IPS-18c (cell line): ENCODE measurements around the gene FIG4.
"Not testable (repeated sequence)": the region's sequence is repeated elsewhere in the genome, so short reads cannot be mapped to it uniquely, and the experiment has no call there.

Source experiments
- H3K4me3 ChIP-seq: 2 replicates; pipeline ENCODE4 v1.7.0; 2013; ENCODE audit warnings: low read depth, mild to moderate bottlenecking, low read length, moderate library complexity; ENCODE audit not compliant: insufficient read depth
- H3K9me3 ChIP-seq: one replicate; pipeline ENCODE4 v1.6.1; 2013; ENCODE audit warnings: mild to moderate bottlenecking, low read length, moderate library complexity; ENCODE audit not compliant: control insufficient read depth, insufficient read depth

Gene FIG4

GRCh38 chr6:109690737-109691621 lies at the start of gene FIG4, which contains the start of gene AK9:
TSS of gene FIG4 (plus strand) at chr6:109691296. CDS start at chr6:109691436, 140 bp downstream.
TSS of gene AK9 (minus strand) at chr6:109691202. CDS start at chr6:109675745, 15,457 bp downstream.
- Histone ChIP-seq H3K9me3 (no peaks in the 10 kb centered on the region), H3K4me3 (peak within 1 kb of the TSS; percentile 79)

- Histone ChIP-seq H3K4me3 (no peak overlapping the region), H3K9me3 (no peaks in the 10 kb centered on the region)
Measured at GRCh38 chr6:109644131-109644530, 47.0 kb upstream of the FIG4 start.

- Histone ChIP-seq H3K9me3 (no peaks in the 10 kb centered on the region), H3K4me3 (no peak overlapping the region)
Measured at GRCh38 chr6:109653264-109653663, 37.8 kb upstream of the FIG4 start.

GRCh38 chr6:109655761-109656262 lies 35.3 kb upstream of the FIG4 start:
- H3K9me3 ChIP-seq: no peaks in the 10 kb centered on the region
- H3K4me3 ChIP-seq: no peak overlapping the region

- Histone ChIP-seq H3K9me3 (no peaks in the 10 kb centered on the region), H3K4me3 (no peak overlapping the region)
Measured at GRCh38 chr6:109660526-109661320, 30.4 kb upstream of the FIG4 start.

- no peak overlapping the region for H3K4me3 ChIP-seq
Measured at GRCh38 chr6:109662192-109662591, 28.9 kb upstream of the FIG4 start.

GRCh38 chr6:109669811-109670210 lies 21.3 kb upstream of the FIG4 start:
- no peak overlapping the region for H3K4me3 ChIP-seq
- H3K9me3 ChIP-seq: no peaks in the 10 kb centered on the region

More at GRCh38 chr6:109662192-109662591, 28.9 kb upstream of the FIG4 start:
- no peaks in the 10 kb centered on the region for H3K9me3 ChIP-seq

GRCh38 chr6:109671733-109672132 lies 19.4 kb upstream of the FIG4 start:
- no peaks in the 10 kb centered on the region for H3K9me3 ChIP-seq
- H3K4me3 ChIP-seq: no peak overlapping the region

- H3K9me3 ChIP-seq: no peaks in the 10 kb centered on the region
- no peak overlapping the region for H3K4me3 ChIP-seq
Measured at GRCh38 chr6:109672175-109672574, 18.9 kb upstream of the FIG4 start.

GRCh38 chr6:109672839-109673238 lies 18.3 kb upstream of the FIG4 start:
- H3K4me3 ChIP-seq: no peak overlapping the region

GRCh38 chr6:109676724-109677123 lies 14.4 kb upstream of the FIG4 start:
- peaks cover 5% of the 10 kb centered on the region for H3K9me3 ChIP-seq

More at GRCh38 chr6:109672839-109673238, 18.3 kb upstream of the FIG4 start:
- H3K9me3 ChIP-seq: no peaks in the 10 kb centered on the region

GRCh38 chr6:109678240-109678639 lies 12.9 kb upstream of the FIG4 start:
- H3K4me3 ChIP-seq: no peak overlapping the region
- peaks cover 5% of the 10 kb centered on the region for H3K9me3 ChIP-seq

More at GRCh38 chr6:109676724-109677123, 14.4 kb upstream of the FIG4 start:
- no peak overlapping the region for H3K4me3 ChIP-seq

GRCh38 chr6:109678661-109679505 lies 12.2 kb upstream of the FIG4 start:
- H3K9me3 ChIP-seq: not testable (repeated sequence)
- H3K4me3 ChIP-seq: peak overlapping the region; percentile 34

GRCh38 chr6:109686566-109687265 lies 4.4 kb upstream of the FIG4 start:
- no peaks in the 10 kb centered on the region for H3K9me3 ChIP-seq
- H3K4me3 ChIP-seq: no peak overlapping the region

- Histone ChIP-seq H3K4me3 (no peak overlapping the region), H3K9me3 (no peaks in the 10 kb centered on the region)
Measured at GRCh38 chr6:109687271-109687761, 3.8 kb upstream of the FIG4 start.

GRCh38 chr6:109690373-109690736 lies 741 bp upstream of the FIG4 start:
- peak overlapping the region; percentile 79 for H3K4me3 ChIP-seq
- H3K9me3 ChIP-seq: no peaks in the 10 kb centered on the region
